Measurements from ENCODE around the gene ACYP2. TPM values are rescaled to one million over a fixed set of nuclear protein-coding genes. Genes with fewer than 3 reads are reported as not detected.
"Not testable (repeated sequence)": the region's sequence is repeated elsewhere in the genome, so short reads cannot be mapped to it uniquely, and the experiment has no call there.

Gene ACYP2
- total RNA-seq, 4 donors from 2014 or later, result 3.7 to 15.1 (median 5.7) TPM

DNA sequence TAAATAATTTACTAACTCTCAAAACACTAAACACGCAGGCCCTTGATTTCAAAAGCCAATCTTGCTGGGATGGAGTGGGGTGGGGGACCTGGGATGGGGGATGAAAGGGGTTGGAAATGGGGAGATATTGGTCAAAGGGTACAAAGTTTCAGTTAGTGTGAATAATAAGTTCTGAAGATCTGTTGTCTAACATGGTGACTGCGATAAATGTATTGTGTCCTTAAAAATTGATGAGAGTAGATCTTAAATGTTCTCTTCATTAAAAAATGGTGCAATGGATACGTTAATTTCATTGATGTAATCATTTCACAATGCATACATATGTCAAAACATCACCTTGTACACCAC is 505 bp upstream of the ACYP2 start:
- peak overlapping the region; percentile 55 to 97 (median 77) for H3K4me3 ChIP-seq
- no peak for TF ChIP-seq POLR2A (IDR thresholded peaks at IDR 0.05)
- TF ChIP-seq, protein P1, sequence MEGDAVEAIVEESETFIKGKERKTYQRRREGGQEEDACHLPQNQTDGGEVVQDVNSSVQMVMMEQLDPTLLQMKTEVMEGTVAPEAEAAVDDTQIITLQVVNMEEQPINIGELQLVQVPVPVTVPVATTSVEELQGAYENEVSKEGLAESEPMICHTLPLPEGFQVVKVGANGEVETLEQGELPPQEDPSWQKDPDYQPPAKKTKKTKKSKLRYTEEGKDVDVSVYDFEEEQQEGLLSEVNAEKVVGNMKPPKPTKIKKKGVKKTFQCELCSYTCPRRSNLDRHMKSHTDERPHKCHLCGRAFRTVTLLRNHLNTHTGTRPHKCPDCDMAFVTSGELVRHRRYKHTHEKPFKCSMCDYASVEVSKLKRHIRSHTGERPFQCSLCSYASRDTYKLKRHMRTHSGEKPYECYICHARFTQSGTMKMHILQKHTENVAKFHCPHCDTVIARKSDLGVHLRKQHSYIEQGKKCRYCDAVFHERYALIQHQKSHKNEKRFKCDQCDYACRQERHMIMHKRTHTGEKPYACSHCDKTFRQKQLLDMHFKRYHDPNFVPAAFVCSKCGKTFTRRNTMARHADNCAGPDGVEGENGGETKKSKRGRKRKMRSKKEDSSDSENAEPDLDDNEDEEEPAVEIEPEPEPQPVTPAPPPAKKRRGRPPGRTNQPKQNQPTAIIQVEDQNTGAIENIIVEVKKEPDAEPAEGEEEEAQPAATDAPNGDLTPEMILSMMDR (IDR thresholded peaks at IDR 0.05), result no peak
- H3K9me3 ChIP-seq, result no peaks in the 10 kb centered on the region
- H3K27me3 ChIP-seq, result no peaks in the 10 kb centered on the region
- no peak for DNase-seq
- H3K27ac ChIP-seq, result peak overlapping the region; percentile 96 to 100 (median 97)
- no peaks in the 10 kb centered on the region for H3K36me3 ChIP-seq
- intact Hi-C loops (cut with DNase I), result no loop called here
- peaks cover 0 to 10% (median 3%) of the 10 kb centered on the region in 3 donors for H3K4me1 ChIP-seq
- 52 to 55% methylated on average over 3 of the region's 3 CpGs for WGBS, 2 donors

DNA sequence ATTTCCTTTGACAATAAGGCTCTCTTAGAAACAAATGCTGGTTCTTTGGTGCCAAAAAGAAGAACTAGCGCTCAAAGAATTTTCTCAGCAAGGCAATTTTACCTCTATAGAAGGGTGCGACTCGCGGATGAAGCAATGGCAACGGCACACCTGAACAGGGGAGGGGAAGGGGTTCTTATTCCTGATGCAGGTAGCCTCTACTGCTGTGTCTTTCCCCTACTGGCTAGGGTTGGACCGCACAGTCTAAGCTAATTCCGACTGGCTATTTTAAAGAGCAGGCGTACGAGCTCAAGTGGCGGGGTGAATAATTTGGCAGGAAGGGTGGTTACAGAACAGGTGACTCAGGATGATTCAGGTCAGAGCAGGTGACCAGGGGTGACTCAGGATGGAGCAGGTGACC is 1.2 kb downstream of the ACYP2 start:
- H3K27me3 ChIP-seq; H3K4me3 ChIP-seq; H3K27ac ChIP-seq; DNase-seq; intact Hi-C loops (cut with DNase I); H3K9me3 ChIP-seq; H3K36me3 ChIP-seq: not testable (repeated sequence)
- WGBS, 2 donors, result 74 to 82% methylated on average over 5 to 8 of the region's 10 CpGs
- H3K4me1 ChIP-seq, result peaks cover 0 to 10% (median 3%) of the 10 kb centered on the region in 3 donors

DNA sequence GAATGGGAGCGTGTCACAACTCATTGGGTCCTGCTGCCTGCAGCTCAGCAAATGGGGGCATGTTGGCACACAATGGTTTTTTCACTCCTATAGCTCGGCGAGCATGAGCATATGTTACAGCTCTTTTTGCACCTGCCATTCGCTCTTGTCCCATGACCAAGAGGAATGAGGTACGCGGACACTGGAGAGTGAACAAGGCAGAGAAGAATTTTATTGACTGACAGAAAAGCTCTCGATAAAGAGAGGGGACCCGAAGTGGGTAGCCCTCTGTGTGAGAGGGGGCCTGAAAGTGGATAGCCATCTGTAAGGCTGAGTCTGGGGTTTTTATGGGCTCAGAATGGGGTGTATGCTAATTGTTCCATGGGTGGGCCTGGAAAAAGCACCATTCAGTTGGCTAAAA is 5.5 kb downstream of the ACYP2 start:
- no peaks in the 10 kb centered on the region for H3K9me3 ChIP-seq
- intact Hi-C loops (cut with DNase I), result no loop called here
- no peaks in the 10 kb centered on the region for H3K27me3 ChIP-seq
- H3K36me3 ChIP-seq, result peaks cover 0 to 9% (median 0%) of the 10 kb centered on the region in 3 donors
- DNase-seq, result no peak
- no peak overlapping the region for H3K27ac ChIP-seq
- H3K4me1 ChIP-seq, result peaks cover 0 to 11% (median 7%) of the 10 kb centered on the region in 3 donors
- TF ChIP-seq, protein P1 (IDR thresholded peaks at IDR 0.05), result no peak
- TF ChIP-seq POLR2A (IDR thresholded peaks at IDR 0.05), result no peak
- 86 to 100% methylated on average over 2 to 7 of the region's 8 CpGs for WGBS, 2 donors
- H3K4me3 ChIP-seq, result no peak overlapping the region

DNA sequence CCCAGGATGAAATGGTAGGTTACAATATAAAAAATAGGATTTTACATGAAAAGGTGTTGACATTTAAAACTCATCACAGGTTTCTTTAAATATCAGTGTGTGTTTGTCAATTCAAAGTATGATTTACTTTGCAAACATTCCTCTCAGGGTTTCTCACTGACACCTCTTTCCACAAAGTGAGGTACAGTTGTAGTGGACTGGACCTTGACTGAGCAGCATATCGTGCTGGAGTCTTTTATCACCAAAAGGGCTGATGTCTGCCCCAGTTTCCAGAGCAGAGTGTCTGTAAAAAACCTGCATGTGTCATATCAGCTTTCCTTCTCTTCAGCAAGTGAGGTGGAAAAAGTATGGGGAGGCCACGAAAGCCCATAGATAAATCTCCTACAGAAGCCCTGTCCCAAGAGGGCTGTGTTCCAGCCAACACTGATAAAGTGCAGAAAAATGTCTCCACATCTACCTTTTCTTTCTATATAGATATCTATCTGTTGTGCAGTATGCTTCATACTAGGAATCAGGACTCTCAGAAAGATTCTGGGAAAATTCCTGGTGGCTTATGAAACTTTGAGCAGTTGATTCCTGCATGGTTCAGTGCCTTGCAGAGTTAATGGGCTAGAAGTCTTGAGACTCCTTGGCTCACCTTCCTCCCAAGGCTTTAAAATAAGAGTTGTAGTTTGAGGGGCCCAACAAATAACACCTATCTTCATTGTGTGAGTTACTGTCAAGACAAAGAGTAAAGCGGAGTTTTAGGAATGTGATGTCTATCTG is 6.9 kb downstream of the ACYP2 start:
- H3K9me3 ChIP-seq, result no peaks in the 10 kb centered on the region
- H3K27ac ChIP-seq, result no peak overlapping the region
- 80 to 87% methylated on average over 3 of the region's 3 CpGs for WGBS, 2 donors
- DNase-seq, result no peak
- intact Hi-C loops (cut with DNase I), result no loop called here
- H3K4me3 ChIP-seq, result no peak overlapping the region
- peaks cover 0 to 9% (median 0%) of the 10 kb centered on the region in 3 donors for H3K36me3 ChIP-seq
- peaks cover 0 to 11% (median 7%) of the 10 kb centered on the region in 3 donors for H3K4me1 ChIP-seq
- TF ChIP-seq POLR2A (IDR thresholded peaks at IDR 0.05), result no peak
- TF ChIP-seq, protein P1 (IDR thresholded peaks at IDR 0.05), result no peak
- H3K27me3 ChIP-seq, result no peaks in the 10 kb centered on the region

DNA sequence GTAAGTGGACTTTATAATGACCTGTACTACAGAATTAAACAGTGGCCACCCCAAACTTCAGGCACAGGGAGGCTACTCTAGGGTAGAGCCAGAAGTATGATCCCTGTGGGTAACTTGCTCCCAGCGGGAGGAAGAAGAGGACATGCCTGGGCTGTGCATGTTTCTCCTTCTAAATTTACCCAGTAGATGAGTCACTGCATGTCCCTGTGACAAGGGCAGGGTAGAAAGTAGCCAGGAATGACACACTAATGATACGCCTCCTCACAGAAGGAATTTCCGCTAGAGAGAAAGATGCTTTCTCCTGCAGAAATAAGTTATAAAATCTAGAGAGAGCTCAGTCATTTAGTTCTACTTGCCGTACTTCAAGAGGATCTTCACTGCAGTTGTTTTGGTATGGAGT is 7.5 kb downstream of the ACYP2 start:
- H3K36me3 ChIP-seq, result peaks cover 0 to 9% (median 0%) of the 10 kb centered on the region in 3 donors
- TF ChIP-seq, protein P1 (IDR thresholded peaks at IDR 0.05), result no peak
- TF ChIP-seq POLR2A (IDR thresholded peaks at IDR 0.05), result no peak
- peaks cover 0 to 11% (median 7%) of the 10 kb centered on the region in 3 donors for H3K4me1 ChIP-seq
- intact Hi-C loops (cut with DNase I), result no loop called here
- no peak overlapping the region for H3K27ac ChIP-seq
- DNase-seq, result no peak
- no peaks in the 10 kb centered on the region for H3K9me3 ChIP-seq
- H3K27me3 ChIP-seq, result no peaks in the 10 kb centered on the region
- WGBS, 2 donors, result 42 to 43% methylated on average over 4 of the region's 4 CpGs
- H3K4me3 ChIP-seq, result no peak overlapping the region

DNA sequence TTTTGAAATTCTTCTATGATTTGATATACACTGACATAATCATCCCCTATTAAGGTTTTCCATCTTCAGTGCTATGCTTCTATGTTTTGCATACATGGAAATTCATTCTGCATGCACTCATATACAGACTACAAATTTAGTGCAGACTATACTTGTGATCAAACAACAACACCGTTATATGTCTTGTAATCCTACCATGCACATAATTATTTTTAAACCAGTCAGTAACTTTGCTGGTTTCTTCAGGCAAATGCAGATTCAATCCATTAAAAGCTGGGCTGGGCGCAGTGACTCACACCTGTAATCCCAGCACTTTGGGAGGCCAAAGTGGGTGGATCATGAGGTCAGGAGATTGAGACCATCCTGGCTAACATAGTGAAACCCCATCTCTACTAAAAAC is 11.8 kb downstream of the ACYP2 start:
- H3K4me1 ChIP-seq, result peaks cover 0 to 11% (median 7%) of the 10 kb centered on the region in 3 donors
- DNase-seq; H3K27ac ChIP-seq; intact Hi-C loops (cut with DNase I); H3K4me3 ChIP-seq; H3K9me3 ChIP-seq; H3K27me3 ChIP-seq; H3K36me3 ChIP-seq: not testable (repeated sequence)
- 67 to 83% methylated on average over 2 of the region's 2 CpGs for WGBS, 2 donors

All from esophagus squamous epithelium (tissue), 5 donors.